Neural progenitor cell (in vitro differentiated cells): ENCODE data around the gene RXRG.

Source experiments
- EZH2phosphoT487 ChIP-seq: fragments of 200-600 bp; sonication (generic); IDR thresholded peaks from 2 replicates; pipeline ENCODE4 v1.6.1; 2017; ENCODE audit warnings: antibody characterized with exemption
- TF ChIP-seq, protein P1 (sequence below): fragments of 200-600 bp; sonication (generic); IDR thresholded peaks from 2 replicates; pipeline ENCODE4 v1.5.1; 2017; ENCODE audit warnings: antibody characterized with exemption, mild to moderate bottlenecking

- TF ChIP-seq, protein P1, sequence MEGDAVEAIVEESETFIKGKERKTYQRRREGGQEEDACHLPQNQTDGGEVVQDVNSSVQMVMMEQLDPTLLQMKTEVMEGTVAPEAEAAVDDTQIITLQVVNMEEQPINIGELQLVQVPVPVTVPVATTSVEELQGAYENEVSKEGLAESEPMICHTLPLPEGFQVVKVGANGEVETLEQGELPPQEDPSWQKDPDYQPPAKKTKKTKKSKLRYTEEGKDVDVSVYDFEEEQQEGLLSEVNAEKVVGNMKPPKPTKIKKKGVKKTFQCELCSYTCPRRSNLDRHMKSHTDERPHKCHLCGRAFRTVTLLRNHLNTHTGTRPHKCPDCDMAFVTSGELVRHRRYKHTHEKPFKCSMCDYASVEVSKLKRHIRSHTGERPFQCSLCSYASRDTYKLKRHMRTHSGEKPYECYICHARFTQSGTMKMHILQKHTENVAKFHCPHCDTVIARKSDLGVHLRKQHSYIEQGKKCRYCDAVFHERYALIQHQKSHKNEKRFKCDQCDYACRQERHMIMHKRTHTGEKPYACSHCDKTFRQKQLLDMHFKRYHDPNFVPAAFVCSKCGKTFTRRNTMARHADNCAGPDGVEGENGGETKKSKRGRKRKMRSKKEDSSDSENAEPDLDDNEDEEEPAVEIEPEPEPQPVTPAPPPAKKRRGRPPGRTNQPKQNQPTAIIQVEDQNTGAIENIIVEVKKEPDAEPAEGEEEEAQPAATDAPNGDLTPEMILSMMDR, result no peak
- no peak for TF ChIP-seq EZH2phosphoT487
These were observed 57.0 kb downstream of the RXRG start for GRCh38 chr1:165387961-165388360.
